Nucleus accumbens (tissue), 56 donors: ENCODE measurements around the gene COG3.

Experiments
- DNase-seq, 56 donors: peaks; one replicate each; lab custom pipeline; 2025; lab: John Stamatoyannopoulos, UW

COG3 gene

GRCh38 chr13:45540864-45541263, 76.1 kb downstream of the COG3 start:
- no peak for DNase-seq

GRCh38 chr13:45541806-45542205, 77.1 kb downstream of the COG3 start:
- no peak for DNase-seq

GRCh38 chr13:45542391-45542790, 77.7 kb downstream of the COG3 start:
- DNase-seq, result no peak

- DNase-seq, result no peak
Measured at GRCh38 chr13:45542878-45543277, 78.1 kb downstream of the COG3 start.

GRCh38 chr13:45544520-45544919, 79.8 kb downstream of the COG3 start:
- DNase-seq, result no peak

GRCh38 chr13:45545686-45546409, 81.1 kb downstream of the COG3 start:
- DNase-seq, result no peak

GRCh38 chr13:45546410-45546765, 81.6 kb downstream of the COG3 start:
- no peak for DNase-seq

GRCh38 chr13:45548281-45548680, 83.5 kb downstream of the COG3 start:
- DNase-seq, result no peak

- no peak for DNase-seq
Measured at GRCh38 chr13:45554604-45555109, 89.9 kb downstream of the COG3 start.

GRCh38 chr13:45564133-45564776, 99.5 kb downstream of the COG3 start:
- DNase-seq, result no peak

GRCh38 chr13:45565331-45565730, 100.6 kb downstream of the COG3 start:
- no peak for DNase-seq

GRCh38 chr13:45575146-45575829, 110.5 kb downstream of the COG3 start:
- DNase-seq, result peak in 1 of 56 donors; percentile 13

- DNase-seq, result no peak
Measured at GRCh38 chr13:45575830-45576180, 111.1 kb downstream of the COG3 start.

- no peak for DNase-seq
Measured at GRCh38 chr13:45576466-45576865, 111.7 kb downstream of the COG3 start.

- no peak for DNase-seq
Measured at GRCh38 chr13:45582408-45583076, 117.8 kb downstream of the COG3 start.

- no peak for DNase-seq
Measured at GRCh38 chr13:45584816-45585215, 120.1 kb downstream of the COG3 start.
